GM06990 (cell line): ENCODE measurements around the gene DIAPH2.

Source experiments
- DNase-seq: peaks from one replicate; pipeline ENCODE4 v3.0.0-alpha.2; 2011; ENCODE audit not compliant: insufficient read length; ENCODE audit errors: extremely low read depth
- H3K27me3 ChIP-seq: replicated peaks from 2 replicates; pipeline ENCODE4 v1.6.0; 2011; ENCODE audit warnings: low read length; ENCODE audit not compliant: control insufficient read depth, insufficient read depth
- H3K36me3 ChIP-seq: 2 replicates; pipeline ENCODE4 v1.5.1; 2011; ENCODE audit warnings: low read length; ENCODE audit not compliant: control insufficient read depth, insufficient read depth
- H3K4me3 ChIP-seq: replicated peaks from 2 replicates; pipeline ENCODE4 v1.5.1; 2011; ENCODE audit warnings: low read depth, mild to moderate bottlenecking, control low read depth, low read length
- CTCF ChIP-seq: IDR thresholded peaks from 2 replicates; pipeline ENCODE4 v1.5.1; 2011; ENCODE audit warnings: low read length, control low read depth, mild to moderate bottlenecking, inconsistent platforms; ENCODE audit not compliant: insufficient read depth, poor library complexity, severe bottlenecking

The DIAPH2 gene

GRCh38 chrX:97431281-97431680 lies 746.6 kb downstream of the DIAPH2 start:
- no peak for TF ChIP-seq CTCF
- no peaks in the 10 kb centered on the region for H3K36me3 ChIP-seq
- H3K27me3 ChIP-seq = no peaks in the 10 kb centered on the region
- DNase-seq = no peak
- H3K4me3 ChIP-seq = no peak overlapping the region

- DNase-seq = no peak
Measured at GRCh38 chrX:97446298-97446882, 761.7 kb downstream of the DIAPH2 start.

DNA sequence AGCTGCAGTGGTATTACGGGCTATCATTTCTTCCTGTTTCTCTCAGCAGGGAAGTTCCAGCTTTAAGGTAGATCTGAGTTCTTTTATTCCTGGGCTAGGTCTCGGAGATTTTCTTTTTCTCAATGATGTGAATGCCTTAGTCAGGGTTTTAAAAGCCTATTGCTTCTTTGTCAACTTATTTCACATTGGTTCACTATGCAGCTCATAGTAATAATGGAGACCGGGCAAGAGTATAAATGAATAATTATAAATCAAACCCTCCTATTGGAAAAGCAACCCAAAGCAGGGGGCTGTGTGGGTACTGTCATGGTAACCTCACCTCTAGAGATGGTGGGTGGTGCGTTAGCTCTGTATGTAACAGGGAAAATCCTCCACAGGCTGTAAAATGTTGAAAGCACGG lies 762.7 kb downstream of the DIAPH2 start:
- no peak for TF ChIP-seq CTCF

More at GRCh38 chrX:97446298-97446882, 761.7 kb downstream of the DIAPH2 start:
- Histone ChIP-seq H3K36me3 (no peaks in the 10 kb centered on the region), H3K4me3 (no peak overlapping the region), H3K27me3 (no peaks in the 10 kb centered on the region)
- TF ChIP-seq CTCF = no peak

GRCh38 chrX:97452283-97452682 lies 767.6 kb downstream of the DIAPH2 start:
- DNase-seq = no peak
- Histone ChIP-seq H3K36me3 (no peaks in the 10 kb centered on the region), H3K4me3 (no peak overlapping the region), H3K27me3 (no peaks in the 10 kb centered on the region)
- no peak for TF ChIP-seq CTCF

More for the DNA sequence above, 762.7 kb downstream of the DIAPH2 start:
- no peak for DNase-seq
- no peaks in the 10 kb centered on the region for H3K27me3 ChIP-seq
- H3K4me3 ChIP-seq = no peak overlapping the region
- H3K36me3 ChIP-seq = no peaks in the 10 kb centered on the region

- DNase-seq = no peak
- Histone ChIP-seq H3K4me3 (no peak overlapping the region), H3K36me3 (no peaks in the 10 kb centered on the region), H3K27me3 (no peaks in the 10 kb centered on the region)
- no peak for TF ChIP-seq CTCF
Measured at GRCh38 chrX:97461763-97462162, 777.1 kb downstream of the DIAPH2 start.

- H3K36me3 ChIP-seq = no peaks in the 10 kb centered on the region
- no peak for TF ChIP-seq CTCF
- H3K4me3 ChIP-seq = no peak overlapping the region
- no peaks in the 10 kb centered on the region for H3K27me3 ChIP-seq
- no peak for DNase-seq
Measured at GRCh38 chrX:97471071-97471470, 786.4 kb downstream of the DIAPH2 start.
